ENCODE results near the gene HOXC6. TPM values are rescaled to one million over a fixed set of nuclear protein-coding genes. Genes with fewer than 3 reads are reported as not detected.

The HOXC6 gene
- total and polyA plus RNA-seq, 10 of the 15 experiments (the other 5 are each of a cell fraction or from before 2014, with no cell fraction given): 0.02 to 0.55 (median 0.45) TPM; not detected in 4

DNA sequence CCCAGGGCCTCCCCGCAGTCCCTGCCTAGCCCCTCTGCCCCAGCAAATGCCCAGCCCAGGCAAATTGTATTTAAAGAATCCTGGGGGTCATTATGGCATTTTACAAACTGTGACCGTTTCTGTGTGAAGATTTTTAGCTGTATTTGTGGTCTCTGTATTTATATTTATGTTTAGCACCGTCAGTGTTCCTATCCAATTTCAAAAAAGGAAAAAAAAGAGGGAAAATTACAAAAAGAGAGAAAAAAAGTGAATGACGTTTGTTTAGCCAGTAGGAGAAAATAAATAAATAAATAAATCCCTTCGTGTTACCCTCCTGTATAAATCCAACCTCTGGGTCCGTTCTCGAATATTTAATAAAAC, 2.2 kb downstream of the HOXC6 start:
- intact Hi-C loops (cut with micrococcal nuclease; ENCODE audit: unreplicated experiment) (no loop called here), in situ Hi-C loops (cut with MboI) (no loop called here)
- no peak overlapping the region for H3K4me3 ChIP-seq
- ChIA-PET RAD21 (ENCODE audit: unreplicated experiment) (interaction anchor here (2.8 to 12.6 kb wide), 2 partner anchors 24 to 161 kb away, joined by 36 to 222 read pairs; partner anchors contain the start of gene SMUG1), SMC1A (ENCODE audit: uncharacterized antibody, unreplicated experiment) (interaction anchor here (0.9 to 3.9 kb wide), 4 partner anchors 34 to 176 kb away, joined by 3 to 30 read pairs (median 4); no protein-coding TSS in a partner anchor), POLR2A (no interaction called here), CTCF (interaction anchor here (3.1 to 13.4 kb wide), 8 partner anchors 9 to 178 kb away, joined by 19 to 343 read pairs (median 72); partner anchors contain the start of genes HOXC4 and SMUG1)
- ATAC-seq (no peak), FAIRE-seq (no peak), DNase-seq (ENCODE audit: low read depth, low spot score) (no peak)
- H3K4me1 ChIP-seq (ENCODE audit: control insufficient read depth, insufficient read depth, low read length): peaks cover 14% of the 10 kb centered on the region
- no peaks in the 10 kb centered on the region for H4K20me1 ChIP-seq (ENCODE audit: control insufficient read depth, insufficient read depth)
- H3K9ac ChIP-seq (ENCODE audit: control insufficient read depth, insufficient read depth, low read length): no peak overlapping the region
- H3K9me3 ChIP-seq (replicated peaks; ENCODE audit: control insufficient read depth, insufficient read depth, low read length): no peaks in the 10 kb centered on the region
- H3K27me3 ChIP-seq (replicated peaks in 1 of 2; ENCODE audit: control insufficient read depth in 2 of 2, insufficient read depth in 2 of 2, low read length in 1 of 2): peaks cover 6 to 36% of the 10 kb centered on the region in 2 experiments
- no peaks in the 10 kb centered on the region for H3K79me2 ChIP-seq (ENCODE audit: control insufficient read depth, insufficient read depth, low read length)
- 32% methylated on average over 7 of the region's 7 CpGs for WGBS (ENCODE audit: insufficient coverage, insufficient replicate concordance, low lambda C conversion rate, missing lambda C conversion rate)
- no peak overlapping the region for H2AFZ ChIP-seq (ENCODE audit: control insufficient read depth, low read depth, low read length)
- TF ChIP-seq NR2C2 (IDR thresholded peaks at IDR 0.05; ENCODE audit: borderline replicate concordance, control insufficient read depth, insufficient read length, low read depth): no peak
- TF ChIP-seq MXI1 (IDR thresholded peaks at IDR 0.05; ENCODE audit: low read depth, low read length): no peak
- TF ChIP-seq CHD2 (IDR thresholded peaks at IDR 0.05; ENCODE audit: borderline replicate concordance, low read depth, low read length): no peak
- no peak for TF ChIP-seq SMAD5 (IDR thresholded peaks at IDR 0.05; ENCODE audit: low read depth)
- no peak overlapping the region for H3K4me2 ChIP-seq (ENCODE audit: control insufficient read depth, insufficient read depth)
- no peak overlapping the region for H3K27ac ChIP-seq (ENCODE audit: control insufficient read depth, insufficient read depth)
- no peaks in the 10 kb centered on the region for H3K36me3 ChIP-seq (ENCODE audit: control insufficient read depth in 2 of 2, insufficient read depth in 2 of 2, low read length in 1 of 2)
- BruUV-seq (replicated peaks): no TSS peak

DNA sequence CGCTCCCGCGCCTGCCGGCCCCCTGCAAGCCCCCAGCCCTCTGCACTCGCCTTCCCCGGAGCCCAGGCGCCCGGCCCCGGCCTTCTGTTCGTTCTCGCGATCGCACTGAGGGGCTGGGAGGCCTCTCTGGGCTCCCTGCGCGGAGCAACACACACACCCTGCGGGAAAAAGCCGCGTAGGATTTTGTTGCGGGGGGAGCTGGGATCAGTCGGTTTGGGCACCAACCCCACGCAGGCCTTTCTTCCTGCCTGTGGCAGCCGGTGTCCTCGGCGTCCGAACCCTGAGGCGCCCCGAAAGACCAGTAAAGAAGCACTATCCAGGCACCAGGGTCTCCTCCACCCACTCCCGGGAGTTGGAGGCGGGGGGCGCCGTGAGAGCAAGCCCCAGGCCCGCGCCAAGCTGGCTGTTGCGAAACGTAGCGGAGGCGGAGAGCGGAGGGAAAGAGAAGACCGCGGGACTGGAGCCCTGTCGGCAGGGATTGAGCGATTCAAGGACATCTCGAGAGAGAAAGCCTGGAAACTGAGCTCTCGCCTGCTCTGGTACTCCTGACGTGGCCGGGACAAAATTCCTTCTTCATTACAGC, 2.7 kb downstream of the HOXC6 start:
- no peaks in the 10 kb centered on the region for H3K9me3 ChIP-seq (replicated peaks; ENCODE audit: control insufficient read depth, insufficient read depth, low read length)
- H2AFZ ChIP-seq (ENCODE audit: control insufficient read depth, low read depth, low read length): no peak overlapping the region
- ChIA-PET RAD21 (ENCODE audit: unreplicated experiment) (interaction anchor here (2.2 to 12.6 kb wide), 7 partner anchors 21 to 170 kb away, joined by 11 to 222 read pairs (median 55); partner anchors contain the start of genes HOXC4 and SMUG1), CTCF (interaction anchor here (2.5 to 13.4 kb wide), 11 partner anchors 9 to 177 kb away, joined by 8 to 343 read pairs (median 47); partner anchors contain the start of genes HOXC10, HOXC4 and SMUG1), SMC1A (ENCODE audit: uncharacterized antibody, unreplicated experiment) (interaction anchor here (0.9 to 5.5 kb wide), 10 partner anchors 23 to 175 kb away, joined by 3 to 126 read pairs (median 16); partner anchors contain the start of genes HOXC4 and SMUG1), POLR2A (no interaction called here)
- no peak overlapping the region for H3K9ac ChIP-seq (ENCODE audit: control insufficient read depth, insufficient read depth, low read length)
- TF ChIP-seq STAT1 (conservative IDR thresholded peaks at IDR 0.05) (no peak), SUZ12 (IDR thresholded peaks at IDR 0.05; ENCODE audit: unreplicated experiment) (peak; percentile 94)
- TF ChIP-seq, protein P1, sequence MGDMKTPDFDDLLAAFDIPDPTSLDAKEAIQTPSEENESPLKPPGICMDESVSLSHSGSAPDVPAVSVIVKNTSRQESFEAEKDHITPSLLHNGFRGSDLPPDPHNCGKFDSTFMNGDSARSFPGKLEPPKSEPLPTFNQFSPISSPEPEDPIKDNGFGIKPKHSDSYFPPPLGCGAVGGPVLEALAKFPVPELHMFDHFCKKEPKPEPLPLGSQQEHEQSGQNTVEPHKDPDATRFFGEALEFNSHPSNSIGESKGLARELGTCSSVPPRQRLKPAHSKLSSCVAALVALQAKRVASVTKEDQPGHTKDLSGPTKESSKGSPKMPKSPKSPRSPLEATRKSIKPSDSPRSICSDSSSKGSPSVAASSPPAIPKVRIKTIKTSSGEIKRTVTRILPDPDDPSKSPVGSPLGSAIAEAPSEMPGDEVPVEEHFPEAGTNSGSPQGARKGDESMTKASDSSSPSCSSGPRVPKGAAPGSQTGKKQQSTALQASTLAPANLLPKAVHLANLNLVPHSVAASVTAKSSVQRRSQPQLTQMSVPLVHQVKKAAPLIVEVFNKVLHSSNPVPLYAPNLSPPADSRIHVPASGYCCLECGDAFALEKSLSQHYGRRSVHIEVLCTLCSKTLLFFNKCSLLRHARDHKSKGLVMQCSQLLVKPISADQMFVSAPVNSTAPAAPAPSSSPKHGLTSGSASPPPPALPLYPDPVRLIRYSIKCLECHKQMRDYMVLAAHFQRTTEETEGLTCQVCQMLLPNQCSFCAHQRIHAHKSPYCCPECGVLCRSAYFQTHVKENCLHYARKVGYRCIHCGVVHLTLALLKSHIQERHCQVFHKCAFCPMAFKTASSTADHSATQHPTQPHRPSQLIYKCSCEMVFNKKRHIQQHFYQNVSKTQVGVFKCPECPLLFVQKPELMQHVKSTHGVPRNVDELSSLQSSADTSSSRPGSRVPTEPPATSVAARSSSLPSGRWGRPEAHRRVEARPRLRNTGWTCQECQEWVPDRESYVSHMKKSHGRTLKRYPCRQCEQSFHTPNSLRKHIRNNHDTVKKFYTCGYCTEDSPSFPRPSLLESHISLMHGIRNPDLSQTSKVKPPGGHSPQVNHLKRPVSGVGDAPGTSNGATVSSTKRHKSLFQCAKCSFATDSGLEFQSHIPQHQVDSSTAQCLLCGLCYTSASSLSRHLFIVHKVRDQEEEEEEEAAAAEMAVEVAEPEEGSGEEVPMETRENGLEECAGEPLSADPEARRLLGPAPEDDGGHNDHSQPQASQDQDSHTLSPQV (IDR thresholded peaks at IDR 0.05): no peak
- intact Hi-C loops (cut with micrococcal nuclease; ENCODE audit: unreplicated experiment) (no loop called here), in situ Hi-C loops (cut with MboI) (no loop called here)
- ATAC-seq: no peak
- FAIRE-seq: no peak
- WGBS (ENCODE audit: insufficient coverage, insufficient replicate concordance, low lambda C conversion rate, missing lambda C conversion rate): 22% methylated on average over 46 of the region's 46 CpGs
- H3K36me3 ChIP-seq (ENCODE audit: control insufficient read depth in 2 of 2, insufficient read depth in 2 of 2, low read length in 1 of 2): no peaks in the 10 kb centered on the region
- BruUV-seq (replicated peaks): no TSS peak
- H3K27ac ChIP-seq (ENCODE audit: control insufficient read depth, insufficient read depth): no peak overlapping the region
- H4K20me1 ChIP-seq (ENCODE audit: control insufficient read depth, insufficient read depth): no peaks in the 10 kb centered on the region
- H3K4me3 ChIP-seq: no peak overlapping the region
- peaks cover 14% of the 10 kb centered on the region for H3K4me1 ChIP-seq (ENCODE audit: control insufficient read depth, insufficient read depth, low read length)
- H3K4me2 ChIP-seq (ENCODE audit: control insufficient read depth, insufficient read depth): no peak overlapping the region
- no peaks in the 10 kb centered on the region for H3K79me2 ChIP-seq (ENCODE audit: control insufficient read depth, insufficient read depth, low read length)
- DNase-seq (ENCODE audit: low read depth, low spot score): no peak
- H3K27me3 ChIP-seq (replicated peaks in 1 of 2; ENCODE audit: control insufficient read depth in 2 of 2, insufficient read depth in 2 of 2, low read length in 1 of 2): peaks cover 5 to 36% of the 10 kb centered on the region in 2 experiments

All from GM12878 (cell line).